Superior temporal gyrus (tissue), 1 donor: ENCODE results near the gene ANO2.

Experiments
- DNase-seq: peaks from one replicate; pipeline ENCODE4 v3.0.0-alpha.2; 2016; ENCODE audit errors: extremely low spot score

The ANO2 gene

GRCh38 chr12:5778821-5779220 lies 166.2 kb downstream of the ANO2 start:
- DNase-seq = no peak

GRCh38 chr12:5777451-5777850 lies 167.6 kb downstream of the ANO2 start:
- DNase-seq = no peak

DNA sequence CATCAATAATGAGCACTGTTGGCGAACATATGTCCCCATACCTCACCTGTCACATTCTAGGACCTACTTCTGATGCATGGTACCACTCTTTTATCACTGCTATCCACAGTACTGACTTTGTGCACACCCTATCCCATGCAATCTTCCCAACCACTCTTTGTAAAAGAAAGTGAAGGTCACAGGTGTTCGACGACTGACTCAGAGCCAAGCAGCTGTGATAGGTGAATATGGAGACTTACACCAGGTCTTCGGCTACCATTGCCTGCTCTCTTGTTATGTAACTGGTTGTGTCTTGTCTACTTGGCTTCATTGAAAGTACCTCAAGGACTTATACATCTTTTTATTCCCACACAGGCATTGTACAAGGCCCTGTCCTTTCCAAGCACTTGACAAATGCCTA lies 169.0 kb downstream of the ANO2 start:
- DNase-seq = no peak

DNA sequence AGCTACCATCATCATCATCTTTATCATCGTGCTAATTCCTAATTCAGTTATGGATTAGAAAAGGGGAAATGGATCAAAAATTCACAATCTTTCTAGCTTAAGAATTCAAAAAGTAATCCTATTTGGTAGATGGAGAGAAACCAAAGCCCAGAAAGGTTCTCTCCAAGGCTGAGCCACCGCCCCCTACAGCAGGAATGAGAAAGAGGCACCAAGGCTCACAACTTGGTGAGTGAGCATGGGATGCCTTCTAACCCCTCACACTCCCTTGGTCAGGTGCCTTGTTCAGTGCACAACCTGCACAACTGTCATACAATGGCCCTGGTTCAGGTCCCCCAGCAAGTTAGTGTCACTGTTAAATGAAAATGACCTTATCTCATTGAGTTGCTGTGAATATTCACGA lies 171.5 kb downstream of the ANO2 start:
- no peak for DNase-seq

DNA sequence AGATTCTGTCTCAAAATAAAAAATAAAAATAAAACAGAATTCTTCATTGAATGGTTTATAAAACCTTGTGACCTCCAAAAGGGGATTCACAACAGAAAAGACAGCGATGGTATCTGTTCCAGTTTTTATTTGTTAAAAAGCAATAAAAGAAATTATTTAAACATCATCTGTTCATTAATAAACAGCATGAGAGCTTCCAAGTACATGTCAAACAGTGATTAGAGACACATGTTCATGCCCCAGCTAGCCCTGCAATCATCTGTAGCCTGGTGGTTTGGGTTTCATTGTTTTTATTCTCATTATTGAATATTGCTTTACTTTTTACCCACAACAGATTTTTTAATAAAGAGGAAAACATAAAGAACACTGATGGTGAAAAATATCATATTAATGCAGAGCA lies 173.3 kb downstream of the ANO2 start:
- DNase-seq = no peak

DNA sequence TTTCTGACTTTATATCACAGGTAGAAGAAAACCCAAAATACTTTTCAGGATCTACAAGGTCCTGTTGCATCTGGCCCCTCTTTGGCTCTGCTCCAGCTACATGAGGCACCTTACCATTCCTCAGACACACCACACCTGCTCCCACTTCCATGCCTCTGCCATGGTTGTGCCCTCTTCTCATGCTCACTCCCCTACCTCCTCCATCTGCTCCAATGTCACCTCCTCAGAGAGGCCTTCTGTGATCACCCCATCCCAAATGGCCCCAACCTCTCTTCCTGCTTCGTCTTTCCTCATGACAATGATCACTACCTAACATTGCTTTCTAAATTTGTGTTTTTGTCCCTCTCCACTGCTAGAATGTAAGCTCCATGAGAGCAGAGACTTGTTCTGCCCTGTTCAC lies 174.3 kb downstream of the ANO2 start:
- DNase-seq = no peak

- no peak for DNase-seq
Measured at GRCh38 chr12:5768581-5769196, 176.4 kb downstream of the ANO2 start.

- no peak for DNase-seq
Measured at GRCh38 chr12:5768171-5768570, 176.9 kb downstream of the ANO2 start.

GRCh38 chr12:5758347-5758746 lies 186.7 kb downstream of the ANO2 start:
- no peak for DNase-seq

DNA sequence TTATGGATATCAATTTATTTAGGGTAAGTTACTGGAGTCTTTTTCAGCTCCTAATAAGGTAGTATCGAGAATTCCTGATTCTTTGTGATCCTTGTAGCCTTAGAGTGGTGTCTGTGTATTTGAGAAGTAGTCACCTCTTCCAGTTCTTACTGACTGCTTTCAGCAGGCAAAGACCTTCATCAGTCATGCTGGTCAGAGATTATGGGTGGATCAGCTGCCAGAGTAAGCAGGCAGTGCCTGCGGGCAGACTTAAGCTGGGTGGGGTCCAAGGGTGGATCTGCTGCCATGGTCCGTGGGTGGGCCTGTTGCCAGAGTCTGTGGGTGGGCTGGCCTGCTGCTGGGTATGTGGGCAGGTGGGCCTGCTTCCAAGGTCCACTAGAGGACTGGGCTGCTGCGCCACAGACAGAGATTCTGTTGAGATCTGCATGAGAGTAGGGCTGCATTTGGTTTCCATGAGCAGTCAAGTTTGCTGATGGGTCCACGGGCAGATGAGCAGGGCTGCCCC lies 188.7 kb downstream of the ANO2 start:
- DNase-seq = no peak

- DNase-seq = no peak
Measured at GRCh38 chr12:5748027-5748426, 197.0 kb downstream of the ANO2 start.

DNA sequence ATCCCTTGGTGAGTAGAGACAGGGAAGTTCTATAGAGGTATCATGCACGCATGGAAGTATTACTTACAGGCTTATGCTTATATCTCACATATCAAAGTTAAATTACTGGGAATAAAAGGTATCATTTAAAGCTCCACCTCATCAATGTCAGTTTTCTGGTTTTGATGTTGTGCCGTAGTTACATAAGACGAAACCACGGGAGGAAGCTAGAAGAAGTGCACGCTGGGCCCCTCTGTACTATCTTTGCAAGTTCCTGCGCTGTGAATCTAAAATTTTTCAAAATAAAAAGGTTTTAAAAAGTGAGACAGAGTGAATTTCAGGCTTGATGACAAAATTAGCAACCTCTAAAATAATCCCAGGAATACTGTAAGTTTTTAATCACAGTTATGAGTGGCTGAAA lies 198.1 kb downstream of the ANO2 start:
- no peak for DNase-seq

DNA sequence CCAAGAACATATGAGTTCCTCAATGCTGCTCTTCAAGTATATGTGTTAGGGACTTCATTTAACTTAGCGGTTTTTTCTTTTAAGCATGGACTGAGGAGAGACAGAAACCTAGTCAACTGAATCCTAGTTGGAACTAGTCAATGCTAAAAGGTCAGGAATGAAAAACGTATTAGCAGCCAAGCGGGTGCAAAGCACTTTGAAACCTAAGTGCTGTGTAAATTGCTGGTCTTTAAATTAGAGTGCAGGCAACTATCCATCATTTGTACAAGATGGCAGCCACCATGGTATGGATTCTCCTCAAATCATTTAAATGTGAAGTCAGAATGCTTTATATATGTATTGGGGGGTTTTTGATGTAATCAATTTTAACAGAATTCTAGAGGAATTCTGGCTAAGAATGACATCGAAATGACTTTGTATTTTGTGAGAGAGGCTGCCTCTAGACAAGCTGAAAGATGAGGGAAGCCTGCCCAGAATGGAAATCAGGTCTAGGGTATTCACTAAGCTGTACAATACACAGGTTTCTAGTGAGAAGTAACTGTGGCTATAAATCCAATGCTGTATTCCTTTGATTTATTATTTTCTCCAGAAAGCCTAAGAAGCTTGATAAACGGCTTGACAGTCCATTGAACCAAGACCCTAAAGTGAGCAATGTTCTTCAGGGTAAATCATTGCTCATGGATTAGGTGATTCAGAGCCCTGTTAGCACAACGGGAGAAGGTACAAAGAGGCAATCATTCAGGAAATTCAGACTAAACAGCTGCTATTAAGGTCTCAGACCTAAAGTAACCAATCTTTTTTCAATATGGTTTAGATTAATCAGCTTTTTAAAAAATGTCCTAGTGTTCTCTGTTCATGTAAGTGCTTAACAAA lies 198.8 kb downstream of the ANO2 start:
- no peak for DNase-seq

DNA sequence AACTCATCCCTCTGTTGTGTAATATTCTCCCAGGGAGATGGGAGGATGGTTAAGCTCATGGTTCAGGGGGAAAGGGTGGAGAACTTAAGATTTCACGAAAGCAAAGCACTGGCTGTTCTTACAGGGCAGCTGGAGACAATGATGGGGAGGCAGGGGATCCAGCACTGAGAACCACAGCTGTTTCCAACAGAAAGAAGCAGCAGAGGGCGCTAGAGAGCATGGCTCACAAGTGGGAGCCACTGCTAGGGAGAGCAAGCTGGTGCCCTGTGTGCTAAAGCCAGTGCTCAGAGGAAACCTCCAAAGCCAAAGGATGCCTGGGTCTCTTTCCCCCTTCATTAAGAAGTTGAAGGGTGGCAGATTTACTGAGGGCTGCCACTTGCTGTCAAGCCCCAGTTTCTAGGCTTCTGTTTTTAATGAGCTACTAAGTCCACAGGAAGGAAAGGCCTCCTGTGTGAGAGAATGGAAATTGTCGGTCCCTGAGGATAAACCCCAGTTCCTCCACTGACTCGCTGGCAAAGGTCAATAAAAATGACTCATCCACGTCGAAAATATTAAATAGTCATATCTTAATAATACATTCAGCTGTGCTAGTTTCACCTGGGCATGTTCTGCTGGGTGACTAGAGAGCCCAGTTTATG lies 199.7 kb downstream of the ANO2 start:
- peak; percentile 75 for DNase-seq

DNA sequence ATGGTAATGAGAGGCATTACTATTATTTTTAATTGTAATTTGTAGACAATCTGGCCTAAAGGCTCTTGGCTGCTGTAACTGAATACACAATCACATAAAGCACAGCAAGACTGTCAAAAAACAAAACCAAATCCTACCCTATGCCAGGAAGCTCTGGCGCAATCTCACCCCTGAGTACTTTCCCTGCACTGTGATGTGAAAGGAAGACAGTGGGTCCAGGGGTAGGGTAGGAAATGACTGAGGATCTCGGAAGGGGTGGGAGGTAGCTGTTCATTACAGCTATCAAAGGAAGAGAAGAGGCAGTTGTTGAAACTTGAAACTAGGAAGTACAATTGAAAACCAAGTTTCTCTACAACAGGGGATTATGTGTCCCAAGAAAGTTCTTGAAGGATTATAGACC lies 202.8 kb downstream of the ANO2 start:
- no peak for DNase-seq

DNA sequence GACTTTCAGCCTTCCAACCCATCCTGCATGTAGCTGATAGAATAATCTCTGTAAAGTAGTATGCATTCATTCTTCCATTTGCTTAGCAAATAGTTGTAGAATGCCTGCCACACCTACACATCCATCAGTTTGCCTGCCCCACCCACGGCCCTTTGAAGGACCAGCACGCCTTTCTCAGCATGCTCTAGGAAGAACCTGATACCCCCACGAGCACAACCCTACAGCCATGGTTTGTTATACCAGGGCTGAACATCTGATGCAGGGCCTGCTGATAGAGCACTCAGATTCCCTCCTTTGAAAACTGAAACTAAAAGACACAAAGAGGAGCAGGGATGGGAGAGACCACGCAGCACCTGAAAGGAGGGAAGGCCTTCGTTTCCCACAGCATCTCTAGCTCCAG lies 205.1 kb downstream of the ANO2 start:
- no peak for DNase-seq

- no peak for DNase-seq
Measured at GRCh38 chr12:5737778-5738177, 207.3 kb downstream of the ANO2 start.

GRCh38 chr12:5736527-5736926 lies 208.5 kb downstream of the ANO2 start:
- no peak for DNase-seq

DNA sequence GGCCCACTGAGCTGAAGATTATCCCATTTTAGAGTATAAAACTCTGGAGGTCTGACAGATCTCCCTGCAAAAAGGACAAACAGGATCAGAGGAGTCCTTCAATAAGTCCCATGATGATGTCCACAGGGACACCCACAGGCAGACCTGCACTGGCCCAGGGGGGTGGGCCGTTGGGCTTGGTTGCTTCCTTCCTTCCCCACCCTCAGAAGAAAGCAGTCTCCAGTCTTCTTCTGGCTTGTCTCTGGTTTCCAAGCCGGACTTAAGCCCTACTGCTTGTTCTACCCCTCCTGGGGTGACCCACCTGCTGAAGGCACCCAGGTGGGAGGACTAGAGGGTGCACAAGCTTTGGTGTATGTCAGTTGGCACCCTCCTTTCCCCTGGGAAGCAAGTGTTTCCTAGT lies 209.0 kb downstream of the ANO2 start:
- no peak for DNase-seq

DNA sequence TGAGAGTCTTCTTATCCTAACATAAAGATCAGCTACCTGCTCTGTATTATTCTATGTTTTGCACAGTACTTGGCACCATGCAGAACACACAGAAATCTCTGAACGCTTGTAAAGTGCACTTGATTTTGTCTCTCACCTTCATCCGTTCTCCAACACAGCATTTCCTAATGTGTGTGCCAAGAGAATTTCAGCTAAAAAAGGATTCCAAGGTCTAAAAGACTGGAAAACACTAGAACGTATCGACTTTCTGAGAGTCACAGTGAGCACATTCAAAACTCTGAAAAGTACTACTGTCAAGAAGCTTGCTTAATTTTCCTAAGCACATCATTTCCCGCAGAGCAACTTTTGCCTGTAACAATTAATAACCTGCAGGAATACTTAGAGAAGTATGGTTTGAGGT lies 211.1 kb downstream of the ANO2 start:
- DNase-seq = no peak

- DNase-seq = no peak
Measured at GRCh38 chr12:5733136-5733755, 211.8 kb downstream of the ANO2 start.

- DNase-seq = no peak
Measured at GRCh38 chr12:5730962-5731361, 214.1 kb downstream of the ANO2 start.
